ENCODE measurements around the gene ACR. TPM values are rescaled to one million over a fixed set of nuclear protein-coding genes. Genes with fewer than 3 reads are reported as not detected.
"Not testable (repeated sequence)": the region's sequence is repeated elsewhere in the genome, so short reads cannot be mapped to it uniquely, and the experiment has no call there.

Gene ACR

GRCh38 chr22:50783880-50784276, 45.9 kb downstream of the ACR start:
- not testable (repeated sequence) for H3K4me1 ChIP-seq (ENCODE audit: control insufficient read depth, insufficient read depth, low read depth, low read length); H3K9me3 ChIP-seq (ENCODE audit: control insufficient read depth, low read length); H2AFZ ChIP-seq (ENCODE audit: low read depth, low read length); H2BK15ac ChIP-seq (ENCODE audit: low read depth, poor library complexity, severe bottlenecking); H4K91ac ChIP-seq (ENCODE audit: low read length); H2BK120ac ChIP-seq (ENCODE audit: low read depth, low read length); H2AK5ac ChIP-seq (ENCODE audit: low read length, severe bottlenecking); H3K14ac ChIP-seq (ENCODE audit: low read length in 2 of 2); DNase-seq; H3K27me3 ChIP-seq (ENCODE audit: control insufficient read depth in 1 of 2, insufficient read depth in 1 of 2, low read length in 2 of 2); H3K4ac ChIP-seq (ENCODE audit: low read depth in 1 of 2, low read length in 2 of 2); H4K8ac ChIP-seq (ENCODE audit: low read length); H2BK5ac ChIP-seq (ENCODE audit: low read depth, low read length, poor library complexity, severe bottlenecking); H3K79me1 ChIP-seq (replicated peaks; ENCODE audit: low read length, poor library complexity, severe bottlenecking); H3K23ac ChIP-seq (ENCODE audit: low read length in 2 of 2); H3K27ac ChIP-seq (ENCODE audit: low read length, poor library complexity, severe bottlenecking); H3K36me3 ChIP-seq (ENCODE audit: control insufficient read depth in 1 of 2, insufficient read depth in 2 of 2, low read depth in 1 of 2, low read length in 2 of 2); H2BK12ac ChIP-seq (ENCODE audit: low read length in 2 of 2)
- Histone ChIP-seq H3K18ac (ENCODE audit: low read depth in 1 of 2, low read length in 2 of 2) (peak overlapping the region in 1 of 2 experiments; percentile 43), H3K4me3 (ENCODE audit: insufficient read depth in 1 of 2, low read depth in 1 of 2, low read length in 2 of 2) (peak overlapping the region; percentile 56 to 74), H3K4me2 (ENCODE audit: low read length, poor library complexity, severe bottlenecking) (peak overlapping the region; percentile 68), H3K9ac (ENCODE audit: low read length) (peak overlapping the region; percentile 85)
- 2% methylated on average over 5 of the region's 16 CpGs for WGBS

GRCh38 chr22:50785289-50785688, 47.3 kb downstream of the ACR start:
- Histone ChIP-seq H3K4ac (ENCODE audit: low read depth in 1 of 2, low read length in 2 of 2) (peak overlapping the region in 1 of 2 experiments; percentile 61), H3K18ac (ENCODE audit: low read depth in 1 of 2, low read length in 2 of 2) (peak overlapping the region in 1 of 2 experiments; percentile 12)
- not testable (repeated sequence) for H2BK12ac ChIP-seq (ENCODE audit: low read length in 2 of 2); H3K27ac ChIP-seq (ENCODE audit: low read length, poor library complexity, severe bottlenecking); H3K4me3 ChIP-seq (ENCODE audit: insufficient read depth in 1 of 2, low read depth in 1 of 2, low read length in 2 of 2); H3K36me3 ChIP-seq (ENCODE audit: control insufficient read depth in 1 of 2, insufficient read depth in 2 of 2, low read depth in 1 of 2, low read length in 2 of 2); H3K9ac ChIP-seq (ENCODE audit: low read length); H2BK5ac ChIP-seq (ENCODE audit: low read depth, low read length, poor library complexity, severe bottlenecking); H3K23ac ChIP-seq (ENCODE audit: low read length in 2 of 2); H3K14ac ChIP-seq (ENCODE audit: low read length in 2 of 2); H2AFZ ChIP-seq (ENCODE audit: low read depth, low read length); H3K79me1 ChIP-seq (replicated peaks; ENCODE audit: low read length, poor library complexity, severe bottlenecking); DNase-seq; H2AK5ac ChIP-seq (ENCODE audit: low read length, severe bottlenecking); H3K4me2 ChIP-seq (ENCODE audit: low read length, poor library complexity, severe bottlenecking); H2BK15ac ChIP-seq (ENCODE audit: low read depth, poor library complexity, severe bottlenecking); H2BK120ac ChIP-seq (ENCODE audit: low read depth, low read length); H3K9me3 ChIP-seq (ENCODE audit: control insufficient read depth, low read length); H4K91ac ChIP-seq (ENCODE audit: low read length); H4K8ac ChIP-seq (ENCODE audit: low read length); H3K4me1 ChIP-seq (ENCODE audit: control insufficient read depth, insufficient read depth, low read depth, low read length); H3K27me3 ChIP-seq (ENCODE audit: control insufficient read depth in 1 of 2, insufficient read depth in 1 of 2, low read length in 2 of 2)
- 80% methylated on average over 4 of the region's 5 CpGs for WGBS

GRCh38 chr22:50786936-50787335, 48.9 kb downstream of the ACR start:
- not testable (repeated sequence) for H2AFZ ChIP-seq (ENCODE audit: low read depth, low read length); H2BK5ac ChIP-seq (ENCODE audit: low read depth, low read length, poor library complexity, severe bottlenecking); H3K23ac ChIP-seq (ENCODE audit: low read length in 2 of 2); H3K4me1 ChIP-seq (ENCODE audit: control insufficient read depth, insufficient read depth, low read depth, low read length); H4K91ac ChIP-seq (ENCODE audit: low read length); H3K79me1 ChIP-seq (replicated peaks; ENCODE audit: low read length, poor library complexity, severe bottlenecking); H2BK15ac ChIP-seq (ENCODE audit: low read depth, poor library complexity, severe bottlenecking); H2BK120ac ChIP-seq (ENCODE audit: low read depth, low read length); H3K18ac ChIP-seq (ENCODE audit: low read depth in 1 of 2, low read length in 2 of 2); H3K4ac ChIP-seq (ENCODE audit: low read depth in 1 of 2, low read length in 2 of 2); H3K9me3 ChIP-seq (ENCODE audit: control insufficient read depth, low read length); H3K27ac ChIP-seq (ENCODE audit: low read length, poor library complexity, severe bottlenecking); H4K8ac ChIP-seq (ENCODE audit: low read length); H3K14ac ChIP-seq (ENCODE audit: low read length in 2 of 2); H3K27me3 ChIP-seq (ENCODE audit: control insufficient read depth in 1 of 2, insufficient read depth in 1 of 2, low read length in 2 of 2); H2AK5ac ChIP-seq (ENCODE audit: low read length, severe bottlenecking); H2BK12ac ChIP-seq (ENCODE audit: low read length in 2 of 2); H3K36me3 ChIP-seq (ENCODE audit: control insufficient read depth in 1 of 2, insufficient read depth in 2 of 2, low read depth in 1 of 2, low read length in 2 of 2); H3K9ac ChIP-seq (ENCODE audit: low read length); DNase-seq; H3K4me2 ChIP-seq (ENCODE audit: low read length, poor library complexity, severe bottlenecking); H3K4me3 ChIP-seq (ENCODE audit: insufficient read depth in 1 of 2, low read depth in 1 of 2, low read length in 2 of 2)
- WGBS = no CpG with 5 or more reads among the region's 5 CpGs

Small RNAs within 50 kb of the gene (small RNA-seq; reads per million reads assigned to genes)
- not detected for gene RNU6-409P (ENCODE audit: low read depth)

All from mesenchymal stem cell (in vitro differentiated cells and primary cell).